ELF-1 (cell line): Measurements from ENCODE around the gene PTGER1.

Experiments
- DNase-seq: peaks from one replicate; pipeline ENCODE4 v3.0.0-alpha.2; 2016; ENCODE audit warnings: low read depth, low spot score

Gene PTGER1

DNA sequence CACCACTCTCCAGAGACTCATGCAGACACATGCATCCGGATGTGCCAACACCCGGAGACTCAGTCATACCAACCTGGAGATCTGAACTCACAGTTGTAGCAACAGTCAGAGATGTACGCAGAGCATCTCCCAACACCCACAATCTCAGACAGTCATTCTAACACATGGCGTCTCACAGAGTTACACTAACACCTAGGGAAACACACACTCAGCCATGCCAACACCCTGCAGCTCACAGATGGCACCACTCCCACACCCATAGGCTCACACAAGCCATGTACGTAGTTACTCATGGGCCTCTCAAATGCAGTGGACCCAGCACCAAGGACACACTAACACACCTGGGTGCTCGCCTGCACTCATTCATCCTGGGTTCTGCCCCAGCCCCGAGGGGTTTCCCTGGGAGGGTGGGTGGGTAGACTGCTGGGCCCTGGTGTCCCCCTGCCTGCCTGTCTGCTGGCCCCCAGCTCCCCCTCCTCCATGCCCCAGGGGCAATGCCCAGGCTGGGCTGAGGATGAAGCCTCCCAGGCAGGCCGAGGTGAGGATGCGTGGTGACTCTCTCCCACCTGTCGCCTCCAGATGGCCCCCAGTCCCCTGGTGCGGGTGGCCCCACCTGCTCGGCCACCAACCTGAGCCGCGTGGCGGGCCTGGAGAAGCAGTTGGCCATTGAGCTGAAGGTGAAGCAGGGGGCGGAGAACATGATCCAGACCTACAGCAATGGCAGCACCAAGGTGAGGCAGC, 32.1 kb downstream of the PTGER1 start:
- DNase-seq: no peak

- peak; percentile 50 for DNase-seq
Measured at GRCh38 chr19:14441041-14441938, 33.9 kb downstream of the PTGER1 start.

- no peak for DNase-seq
Measured at GRCh38 chr19:14440049-14440448, 35.1 kb downstream of the PTGER1 start.

DNA sequence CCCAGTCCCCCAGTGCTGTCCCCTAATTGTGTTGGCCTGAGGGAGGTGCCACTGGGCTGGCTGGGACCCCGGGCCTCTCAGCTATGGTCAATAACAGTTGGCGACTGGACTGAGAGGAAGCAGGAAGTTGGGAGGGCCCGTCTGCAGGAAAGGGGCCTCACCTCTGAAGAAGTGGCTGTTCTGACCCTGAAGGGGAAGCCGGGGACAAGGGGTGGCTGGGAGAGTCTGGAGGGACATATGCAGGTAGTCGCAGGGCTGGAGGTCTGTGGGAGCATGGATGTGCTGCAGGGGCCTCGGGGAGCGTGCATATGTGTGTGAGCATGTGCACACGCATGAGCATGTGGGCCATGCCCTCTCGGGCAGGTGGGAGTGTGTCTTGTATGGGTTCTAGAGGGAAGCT, 36.1 kb downstream of the PTGER1 start:
- no peak for DNase-seq

GRCh38 chr19:14437578-14438140, 37.5 kb downstream of the PTGER1 start:
- DNase-seq: peak; percentile 51

DNA sequence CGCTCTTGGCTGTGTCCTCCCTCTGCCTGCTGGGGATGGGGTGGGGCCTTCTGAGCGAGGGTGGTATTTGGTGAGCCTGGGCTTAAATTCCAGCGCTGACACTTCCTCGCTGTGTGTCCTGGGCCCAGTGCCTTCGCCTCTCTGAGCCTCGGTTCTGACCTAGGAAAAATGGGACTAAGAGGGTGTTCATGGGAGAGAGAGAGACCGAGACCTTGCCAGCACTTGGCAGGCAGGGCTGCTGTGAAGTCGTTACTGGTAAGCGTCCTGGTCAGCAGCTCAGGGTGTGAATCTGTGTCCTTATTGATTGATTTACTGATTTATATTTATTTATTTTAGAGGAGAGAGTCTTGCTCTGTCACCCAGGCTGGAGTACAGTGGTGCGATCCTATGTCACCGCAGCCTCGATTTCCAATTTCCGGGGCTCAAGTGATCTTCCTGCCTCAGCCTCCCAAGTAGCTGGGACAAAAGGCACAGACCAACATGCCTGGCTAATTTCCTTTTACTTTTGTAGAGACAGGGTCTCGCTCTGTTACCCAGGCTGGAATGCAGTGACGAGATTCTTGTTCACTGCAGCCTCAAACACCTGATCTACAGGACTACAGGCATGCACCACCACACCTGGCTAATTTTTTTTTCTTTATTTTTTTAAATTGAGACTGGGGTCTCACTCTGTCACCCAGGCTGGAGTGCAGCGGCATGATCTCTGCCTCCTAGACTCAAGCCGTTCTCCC, 39.7 kb downstream of the PTGER1 start:
- DNase-seq: no peak

DNA sequence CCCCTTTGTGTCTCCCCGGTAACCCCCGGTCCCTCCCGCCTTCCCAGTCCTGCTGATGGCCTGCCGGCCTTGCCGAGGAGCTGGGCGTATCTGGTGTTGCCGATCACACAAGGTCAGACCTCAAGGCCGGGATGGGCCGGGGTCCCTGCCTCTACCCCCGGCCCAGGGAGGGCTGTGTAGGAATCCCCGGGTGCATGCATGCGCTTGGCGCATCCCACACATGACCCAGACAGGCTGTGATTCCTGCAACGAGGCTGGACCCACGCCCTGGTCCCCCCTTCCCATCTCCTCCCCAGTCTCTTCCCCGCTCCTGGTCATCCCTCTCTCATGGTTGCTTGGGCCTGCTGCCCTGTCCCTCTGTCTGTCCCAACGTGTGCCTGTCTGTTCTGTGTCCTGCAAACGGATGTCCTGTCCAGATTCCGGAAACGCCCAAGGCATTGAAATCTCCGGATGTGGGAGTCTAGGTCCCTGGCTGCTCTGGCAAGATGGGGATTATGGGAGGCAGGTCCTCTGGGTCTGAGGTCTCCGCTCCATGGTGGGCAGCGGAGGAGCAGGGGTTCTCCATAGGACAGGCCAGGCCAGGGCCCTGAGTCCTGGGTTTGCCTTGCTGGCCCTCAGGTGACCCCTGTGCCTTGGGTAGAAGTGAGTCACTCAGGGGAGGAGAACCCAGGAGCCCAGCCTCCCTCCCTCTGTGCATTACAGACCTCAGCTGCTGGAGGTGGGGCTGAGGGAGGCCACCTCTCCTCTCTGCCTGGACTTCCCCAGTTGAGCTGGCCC, 40.4 kb downstream of the PTGER1 start:
- peak; percentile 48 for DNase-seq

DNA sequence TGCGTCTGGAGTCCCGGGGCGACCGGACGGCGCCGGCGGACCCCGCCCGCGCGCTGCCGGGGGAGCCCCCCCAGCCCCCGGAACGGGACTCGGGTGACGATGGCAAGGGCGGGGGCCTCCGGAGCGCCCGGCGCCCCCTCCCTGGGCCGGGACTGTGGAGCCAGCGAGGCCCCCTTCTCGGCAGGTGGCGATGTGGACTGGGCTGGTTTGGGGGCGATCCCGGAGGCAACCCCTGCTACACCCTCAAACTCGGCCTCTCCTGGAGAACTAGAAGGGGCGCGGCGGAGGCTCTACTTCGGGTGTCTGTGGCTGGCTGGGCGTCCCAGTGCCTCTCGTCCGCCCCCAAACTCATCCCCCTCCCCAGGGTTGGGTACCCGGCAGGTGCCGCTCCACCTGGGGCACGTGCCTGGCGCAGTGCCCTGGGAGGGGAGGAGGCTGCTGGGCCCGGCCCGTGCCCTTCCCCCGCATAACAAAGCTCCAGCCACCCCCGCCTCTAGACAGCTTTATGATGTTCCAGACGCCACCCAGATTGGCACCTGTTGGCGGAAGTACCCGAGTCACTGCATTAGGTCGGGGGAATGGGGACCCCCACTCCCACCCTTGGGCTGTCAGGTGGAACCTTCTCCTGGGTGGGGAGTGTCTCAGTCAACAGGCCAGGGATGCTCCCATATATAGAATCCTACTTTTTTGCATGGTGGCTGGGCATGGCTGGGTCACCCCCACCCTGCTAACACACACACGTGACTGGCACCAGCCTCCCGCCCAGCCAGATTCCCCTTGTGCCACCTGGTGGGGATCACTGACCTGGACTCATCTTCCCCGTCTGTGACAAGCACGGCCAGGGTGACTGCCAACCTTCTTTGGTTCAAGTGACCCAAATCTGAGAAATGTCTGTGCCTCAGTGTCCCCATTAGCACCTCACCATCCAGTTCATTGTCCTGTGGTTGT, 41.3 kb downstream of the PTGER1 start:
- no peak for DNase-seq

GRCh38 chr19:14432791-14433553, 42.2 kb downstream of the PTGER1 start, which contains the start of gene PKN1:
Gene PKN1 (plus strand): TSS chr19:14433306. CDS start chr19:14433522, 216 bp downstream.
- DNase-seq: no peak

DNA sequence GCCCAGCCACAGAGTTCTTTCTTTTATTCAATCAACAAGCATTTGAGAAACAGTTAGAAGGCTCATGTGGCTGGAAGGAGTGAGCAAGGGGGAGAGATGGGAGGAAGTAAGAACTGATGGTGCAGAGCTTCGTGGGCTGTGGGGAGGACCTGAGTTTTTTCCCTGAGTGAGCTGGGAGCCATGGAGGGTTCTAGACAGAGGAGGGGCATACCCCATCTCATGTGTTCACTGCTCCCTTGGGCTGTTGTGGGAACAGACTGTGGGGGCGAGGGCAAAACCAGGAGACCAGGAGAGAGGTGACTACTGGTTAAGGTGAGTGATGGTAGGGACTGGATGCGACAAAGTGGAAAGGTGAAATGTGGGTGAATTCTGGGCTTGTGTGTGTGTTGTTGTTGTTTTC, 44.4 kb downstream of the PTGER1 start:
- no peak for DNase-seq

- DNase-seq: no peak
Measured at GRCh38 chr19:14428882-14429416, 46.2 kb downstream of the PTGER1 start.

DNA sequence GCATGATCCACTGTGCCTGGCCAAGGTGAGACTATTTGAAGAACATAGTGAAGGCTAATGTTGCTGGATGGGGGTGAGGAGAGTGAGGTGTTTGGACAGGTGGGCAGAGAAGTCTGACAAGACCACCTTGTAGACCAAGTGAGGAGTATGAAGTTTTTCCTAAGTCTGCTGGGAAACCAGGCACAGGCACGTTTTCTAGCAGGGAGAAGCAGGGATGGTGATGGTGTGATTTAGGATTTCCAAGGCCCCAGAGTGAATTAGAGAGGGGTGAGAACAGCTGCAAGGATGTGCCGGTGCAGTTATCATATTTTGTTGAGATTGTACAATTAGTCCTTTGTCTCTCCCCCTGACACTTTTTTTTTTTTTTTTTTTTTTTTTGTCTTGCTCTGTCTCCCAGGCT, 47.7 kb downstream of the PTGER1 start:
- no peak for DNase-seq

DNA sequence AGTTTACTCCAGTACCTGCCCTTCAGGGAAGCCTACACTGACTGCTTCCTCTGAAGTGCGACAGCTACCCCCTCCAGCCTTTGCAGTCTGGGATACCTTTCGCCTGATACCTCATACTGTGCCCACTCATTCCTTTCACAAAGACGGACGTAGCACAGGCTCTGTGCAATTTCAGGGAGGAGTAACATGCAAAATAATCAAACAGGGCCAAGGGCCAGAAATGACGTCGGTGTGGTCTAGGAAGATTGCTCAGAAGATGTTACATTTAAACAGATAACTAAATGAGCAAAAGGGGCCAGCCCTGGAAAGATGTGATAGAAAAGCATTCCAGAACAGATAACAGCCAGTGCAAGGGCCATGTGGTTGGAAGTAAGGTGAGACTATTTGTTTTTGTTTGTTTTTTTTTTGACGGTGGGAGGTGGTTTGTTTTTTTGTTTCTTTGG, 49.4 kb downstream of the PTGER1 start:
- no peak for DNase-seq
